Esophagus mucosa (tissue), 1 donor: ENCODE measurements around the gene ZNF398. TPM values are rescaled to one million over a fixed set of nuclear protein-coding genes. Genes with fewer than 3 reads are reported as not detected.

ENCODE experiments used
- ATAC-seq: fragments of 200-7000 bp; cut with Tn5 transposase; one replicate; pipeline ENCODE4 v1.9.1; 2020
- total RNA-seq: library from RNA; stranded (reverse); gene quantifications from one replicate; pipeline ENCODE4 v1.2.4, GENCODE V29; 2023
- donor health status: DM: yes; HTN: yes; CAD: no.

Gene ZNF398
- total RNA-seq, 1 donor from 2014 or later: 9.3 TPM

DNA sequence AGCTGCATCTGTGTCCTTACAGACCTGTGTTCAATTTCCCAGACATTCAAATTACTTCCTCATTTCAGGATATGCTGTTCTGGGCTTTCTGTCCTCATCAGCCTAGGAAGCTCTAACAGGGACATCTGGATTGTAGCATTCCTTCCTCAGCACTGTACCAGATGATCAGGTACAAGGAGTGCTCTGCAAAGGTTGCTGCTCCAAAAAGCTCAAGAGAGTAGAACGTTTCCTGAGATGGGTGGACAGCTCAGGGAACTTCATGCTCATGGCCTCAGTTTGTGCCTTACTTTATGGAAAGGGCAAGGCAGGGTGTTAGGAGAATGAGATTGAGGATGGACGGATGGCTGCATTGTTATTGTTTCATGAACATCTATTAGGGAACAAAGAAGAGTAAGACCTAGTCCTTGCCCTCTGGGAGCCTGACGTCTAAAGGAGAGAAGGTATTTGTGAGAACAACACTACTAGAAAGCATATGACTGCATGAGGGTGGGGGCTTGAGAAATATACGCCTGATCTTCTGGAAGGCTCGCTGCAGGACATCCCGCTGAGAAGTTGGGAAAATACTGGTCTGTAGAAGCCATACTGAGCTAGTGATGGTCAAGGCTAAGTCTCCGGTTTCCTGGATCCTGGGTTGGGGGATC lies 81.7 kb downstream of the ZNF398 start:
- no peak for ATAC-seq

DNA sequence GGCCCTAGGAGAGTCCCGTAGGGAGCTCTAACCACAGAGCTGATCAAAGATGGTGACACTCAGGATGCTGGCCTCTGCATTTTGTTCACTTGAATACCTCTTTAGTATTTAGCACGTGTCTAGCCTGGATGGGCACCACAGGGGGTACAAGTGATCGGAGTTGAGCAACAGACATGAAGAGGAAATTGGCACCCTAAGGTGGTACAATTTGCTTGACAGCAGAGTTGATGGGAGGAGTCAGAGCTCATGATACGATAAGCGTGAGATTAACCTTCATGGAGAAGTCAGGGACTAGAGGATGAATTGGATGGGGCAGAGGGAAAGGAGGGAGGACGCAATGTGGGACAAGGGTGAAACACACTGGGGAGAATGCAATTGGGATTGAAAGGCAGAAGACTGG lies 82.3 kb downstream of the ZNF398 start:
- ATAC-seq: no peak

DNA sequence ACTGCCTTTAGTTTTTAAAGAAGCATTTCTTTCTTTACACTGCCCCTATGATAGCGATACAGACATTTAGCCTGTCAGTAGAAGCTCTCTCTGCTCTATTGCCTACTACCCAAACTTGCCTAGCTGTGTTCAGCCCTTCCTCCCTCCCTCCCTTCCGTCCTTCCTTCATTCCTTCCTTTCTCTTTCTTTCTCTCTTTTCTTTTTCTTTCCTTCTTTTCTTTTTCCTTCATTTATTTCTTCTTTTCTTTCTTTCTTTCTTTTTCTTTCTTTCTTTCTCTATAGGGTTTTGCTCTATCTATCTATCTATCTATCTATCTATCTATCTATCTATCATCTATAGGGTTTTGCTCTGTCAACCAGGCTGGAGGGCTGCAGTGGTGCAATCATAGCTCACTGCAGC lies 85.1 kb downstream of the ZNF398 start:
- no peak for ATAC-seq

Other genes with a start within 250 kb of the ZNF398 start
- 58.8 TPM for gene PDIA4, start 118.9 kb upstream of the ZNF398 start, total RNA-seq
- gene ZNF786, start 56.7 kb upstream of the ZNF398 start, total RNA-seq: 3.2 TPM
- 1.9 TPM for gene ZNF425, start 21.1 kb upstream of the ZNF398 start, total RNA-seq
- gene ZNF282, start 48.1 kb downstream of the ZNF398 start, total RNA-seq: 20.0 TPM
- gene ZNF212, start 92.2 kb downstream of the ZNF398 start, total RNA-seq: 7.5 TPM
- gene ZNF783, start 114.7 kb downstream of the ZNF398 start, total RNA-seq: 5.8 TPM